Occipital lobe (tissue), 2 donors: ENCODE measurements around the gene IFITM2. TPM values are rescaled to one million over a fixed set of nuclear protein-coding genes. Genes with fewer than 3 reads are reported as not detected.
"Not testable (repeated sequence)": the region's sequence is repeated elsewhere in the genome, so short reads cannot be mapped to it uniquely, and the experiment has no call there.

Experiments
- DNase-seq: peaks from one replicate; lab custom pipeline; 2025; lab: John Stamatoyannopoulos, UW
- total RNA-seq: library from RNA; depleted of rRNA; stranded (reverse); fragments of >200 nt; gene quantifications from one replicate; pipeline ENCODE4 v1.2.3, GENCODE V29; 2014

IFITM2 gene
- total RNA-seq, 1 donor from 2014 or later = 1.6 TPM

GRCh38 chr11:306645-307371 lies 808 bp upstream of the IFITM2 start:
- DNase-seq = no peak

GRCh38 chr11:308740-309665 lies 1.4 kb downstream of the IFITM2 start:
- not testable (repeated sequence) for DNase-seq

GRCh38 chr11:309979-310572 lies 2.5 kb downstream of the IFITM2 start:
- not testable (repeated sequence) for DNase-seq

GRCh38 chr11:311013-311748 lies 3.6 kb downstream of the IFITM2 start:
- DNase-seq = not testable (repeated sequence)

GRCh38 chr11:312092-312816 lies 4.6 kb downstream of the IFITM2 start:
- no peak for DNase-seq

- no peak for DNase-seq
Observed at GRCh38 chr11:313304-313786, 5.7 kb downstream of the IFITM2 start.

GRCh38 chr11:313787-314553 lies 6.4 kb downstream of the IFITM2 start, which contains the start of gene IFITM1:
IFITM1 (plus strand) TSS chr11:314040; CDS start chr11:314171, 131 bp downstream.
- DNase-seq = no peak

GRCh38 chr11:314554-314875 lies 6.9 kb downstream of the IFITM2 start:
- DNase-seq = not testable (repeated sequence)

- no peak for DNase-seq
Observed at GRCh38 chr11:315051-315481, 7.5 kb downstream of the IFITM2 start.

- DNase-seq = no peak
Observed at GRCh38 chr11:315516-315994, 7.9 kb downstream of the IFITM2 start.

- DNase-seq = no peak
Observed at GRCh38 chr11:316031-316701, 8.6 kb downstream of the IFITM2 start.

- no peak for DNase-seq
Observed at GRCh38 chr11:316891-317301, 9.3 kb downstream of the IFITM2 start.

GRCh38 chr11:317668-318404 lies 10.2 kb downstream of the IFITM2 start:
- DNase-seq = not testable (repeated sequence)

GRCh38 chr11:318405-319120 lies 10.9 kb downstream of the IFITM2 start:
- DNase-seq = not testable (repeated sequence)

GRCh38 chr11:319121-319887 lies 11.7 kb downstream of the IFITM2 start:
- DNase-seq = not testable (repeated sequence)

GRCh38 chr11:319888-320273 lies 12.3 kb downstream of the IFITM2 start:
- DNase-seq = not testable (repeated sequence)

GRCh38 chr11:324156-324555 lies 16.5 kb downstream of the IFITM2 start:
- DNase-seq = no peak
